GM18867 (cell line): Measurements from ENCODE around the gene HRNR.
A peak's percentile ranks its signal among the peaks of the same experiment; 100 is the strongest.

Experiments
- ATAC-seq: cut with Tn5 transposase; IDR thresholded peaks from one replicate; pipeline ENCODE4 v1.9.1; 2021; ENCODE audit warnings: mild to moderate bottlenecking, moderate library complexity; ENCODE audit not compliant: unreplicated experiment

Gene HRNR

GRCh38 chr1:152189657-152190442 is 34.1 kb downstream of the HRNR start:
- no peak for ATAC-seq

- ATAC-seq: peak; percentile 53
Observed at GRCh38 chr1:152188673-152189591, 35.1 kb downstream of the HRNR start.

- ATAC-seq: no peak
Observed at GRCh38 chr1:152186556-152187285, 37.3 kb downstream of the HRNR start.

GRCh38 chr1:152185544-152186391 is 38.2 kb downstream of the HRNR start:
- ATAC-seq: no peak

GRCh38 chr1:152182944-152183361 is 41.0 kb downstream of the HRNR start:
- ATAC-seq: no peak

- ATAC-seq: no peak
Observed at GRCh38 chr1:152182431-152182830, 41.6 kb downstream of the HRNR start.

GRCh38 chr1:152179566-152179965 is 44.4 kb downstream of the HRNR start:
- ATAC-seq: no peak

GRCh38 chr1:152170287-152170905 is 53.6 kb downstream of the HRNR start:
- peak; percentile 49 for ATAC-seq

GRCh38 chr1:152169366-152170025 is 54.5 kb downstream of the HRNR start:
- ATAC-seq: no peak

GRCh38 chr1:152168535-152168868 is 55.5 kb downstream of the HRNR start:
- ATAC-seq: no peak

GRCh38 chr1:152167835-152168534 is 56.0 kb downstream of the HRNR start:
- no peak for ATAC-seq

GRCh38 chr1:152166966-152167365 is 57.0 kb downstream of the HRNR start:
- no peak for ATAC-seq

GRCh38 chr1:152165286-152166077 is 58.5 kb downstream of the HRNR start:
- no peak for ATAC-seq

GRCh38 chr1:152164517-152165136 is 59.4 kb downstream of the HRNR start:
- no peak for ATAC-seq

- no peak for ATAC-seq
Observed at GRCh38 chr1:152162792-152163463, 61.1 kb downstream of the HRNR start.
